HepG2 (cell line): ENCODE data around the gene C6orf132. TPM values are rescaled to one million over a fixed set of nuclear protein-coding genes. Genes with fewer than 3 reads are reported as not detected.

Experiments used
- ETS1 ChIP-seq: sonication (generic); formaldehyde crosslinking; IDR thresholded peaks from 2 replicates; pipeline ENCODE4 v1.4.0; 2020; ENCODE audit warnings: missing genetic modification reagents
- GABPA ChIP-seq, 2 experiments: IDR thresholded peaks; 2 replicates each; pipeline ENCODE4 v1.6.1; 2011 to 2016; ENCODE audit warnings: low read depth in 2 of 2, low read length in 1 of 2, missing biosample characterization in 1 of 2, missing genetic modification characterization in 1 of 2
- GABPB1 ChIP-seq: IDR thresholded peaks from 2 replicates; pipeline ENCODE4 v1.6.1; 2016; ENCODE audit warnings: mild to moderate bottlenecking, missing genetic modification reagents, moderate library complexity, missing compliant biosample characterization
- GPBP1L1 ChIP-seq: sonication (generic); formaldehyde crosslinking; IDR thresholded peaks from 2 replicates; pipeline ENCODE4 v1.5.0; 2020; ENCODE audit warnings: mild to moderate bottlenecking, missing genetic modification reagents
- GRHL1 ChIP-seq: sonication (generic); formaldehyde crosslinking; conservative IDR thresholded peaks from 2 replicates; pipeline ENCODE4 v1.8.0; 2022; ENCODE audit warnings: missing genetic modification reagents
- IRF1 ChIP-seq: sonication (generic); formaldehyde crosslinking; IDR thresholded peaks from 2 replicates; pipeline ENCODE4 v1.4.0; 2020; ENCODE audit warnings: low read depth, mild to moderate bottlenecking, missing genetic modification reagents
- JUND ChIP-seq: sonication (generic); formaldehyde crosslinking; IDR thresholded peaks from 2 replicates; pipeline ENCODE4 v1.8.0; 2022; ENCODE audit warnings: mild to moderate bottlenecking, missing genetic modification reagents
- TFDP2 ChIP-seq: sonication (generic); formaldehyde crosslinking; IDR thresholded peaks from 2 replicates; pipeline ENCODE4 v1.4.0; 2020; ENCODE audit warnings: missing genetic modification reagents
- TIGD3 ChIP-seq: sonication (generic); formaldehyde crosslinking; IDR thresholded peaks from 2 replicates; pipeline ENCODE4 v1.5.1; 2020; ENCODE audit warnings: mild to moderate bottlenecking, missing genetic modification reagents, borderline replicate concordance
- YY1 ChIP-seq: IDR thresholded peaks from 2 replicates; pipeline ENCODE4 v1.6.1; 2011; ENCODE audit warnings: low read length, low read depth, moderate library complexity, mild to moderate bottlenecking; ENCODE audit not compliant: insufficient read depth, insufficient replicate concordance
- ZHX1 ChIP-seq: sonication (generic); formaldehyde crosslinking; IDR thresholded peaks from 2 replicates; pipeline ENCODE4 v1.8.1; 2022; ENCODE audit warnings: low read depth, mild to moderate bottlenecking, missing genetic modification reagents
- ZNF12 ChIP-seq: sonication (generic); formaldehyde crosslinking; IDR thresholded peaks from 2 replicates; pipeline ENCODE4 v1.5.0; 2020; ENCODE audit warnings: missing genetic modification reagents
- ZNF296 ChIP-seq: sonication (generic); formaldehyde crosslinking; conservative IDR thresholded peaks from 2 replicates; pipeline ENCODE4 v1.5.0; 2020; ENCODE audit warnings: mild to moderate bottlenecking, missing genetic modification reagents
- ZNF724P ChIP-seq: sonication (generic); formaldehyde crosslinking; IDR thresholded peaks from 2 replicates; pipeline ENCODE4 v1.8.0; 2022; ENCODE audit warnings: missing genetic modification reagents, borderline replicate concordance
- ZNF878 ChIP-seq: sonication (generic); formaldehyde crosslinking; IDR thresholded peaks from 2 replicates; pipeline ENCODE4 v1.8.1; 2023; ENCODE audit warnings: mild to moderate bottlenecking, missing genetic modification reagents, moderate library complexity
- polyA plus RNA-seq, 8 experiments: library from polyadenylated mRNA; depleted of rRNA in 3 of 8; stranded (reverse) in 7 of 8; unstranded in 1 of 8; fragments of >200 nt; fragmentation: Illumina TruSeq in 4 of 8; extraction: Trizol in 4 of 8; gene quantifications; 2 replicates each; pipeline versions ENCODE4 v1.2.1 to v1.2.3, GENCODE V29; 2011 to 2016; ENCODE audit warnings: low read depth in 4 of 8, missing spikeins in 1 of 8, mixed read lengths in 1 of 8; ENCODE audit not compliant: insufficient read depth in 1 of 8
- total RNA-seq, 5 experiments: library from RNA; depleted of rRNA; stranded (reverse); fragments of >200 nt; fragmentation: Illumina TruSeq; extraction: Trizol; gene quantifications; 2 replicates each; pipeline ENCODE4 v1.2.3, GENCODE V29; 2016; ENCODE audit warnings: low read depth in 1 of 5

The C6orf132 gene
- total and polyA plus RNA-seq, 2 of the 13 experiments (the other 11 are each of a cell fraction or from before 2014, with no cell fraction given): 0.78 to 3.0 TPM

- TF ChIP-seq TFDP2 (peak; percentile 16; the same call in 1 of the 2 replicates), ZHX1 (no peak), ZNF878 (CRISPR knock-in tag) (no peak), GABPA (IDR thresholded peaks at IDR 0.05; ENCODE audit: low read depth, low read length) (no peak), GABPA (CRISPR knock-in tag; IDR thresholded peaks at IDR 0.05; ENCODE audit: low read depth) (no peak), ZNF296 (CRISPR knock-in tag) (no peak), GPBP1L1 (CRISPR knock-in tag) (no peak), ZNF12 (CRISPR knock-in tag) (no peak), YY1 (no peak), ZNF724P (CRISPR knock-in tag) (no peak), JUND (no peak), ETS1 (CRISPR knock-in tag) (0 out of 2 replicates have a peak, but pooled peaks have one; percentile 58), GRHL1 (no peak), IRF1 (CRISPR knock-in tag) (no peak), GABPB1 (no peak; the same call in 1 of the 2 replicates), TIGD3 (CRISPR knock-in tag) (no peak)
These were observed at the start of gene C6orf132 (continued) for GRCh38 chr6:42142118-42142835.
